NCI-H1417 (cell line): Measurements from ENCODE around the gene ZNF140.

Source experiments
- DNase-seq, 3 experiments: peaks; one replicate each; lab custom pipeline; 2025; lab: John Stamatoyannopoulos, UW

The ZNF140 gene

GRCh38 chr12:133080368-133081158 lies at the start of gene ZNF140:
TSS of gene ZNF140 (plus strand) at chr12:133080923. CDS start at chr12:133081321, 398 bp downstream.
- DNase-seq: peak; percentile 98 to 100 (median 100)

GRCh38 chr12:133037207-133038005 lies 43.3 kb upstream of the ZNF140 start, which contains the start of gene ZNF84:
TSS of gene ZNF84 (plus strand) at chr12:133037509. CDS start at chr12:133041468, 3,959 bp downstream.
- peak; percentile 99 for DNase-seq

- no peak for DNase-seq
Measured at GRCh38 chr12:133038118-133038709, 42.5 kb upstream of the ZNF140 start.

GRCh38 chr12:133046698-133047097 lies 34.0 kb upstream of the ZNF140 start:
- no peak for DNase-seq

- no peak for DNase-seq
Measured at GRCh38 chr12:133057446-133057845, 23.3 kb upstream of the ZNF140 start.

GRCh38 chr12:133058203-133059113 lies 22.3 kb upstream of the ZNF140 start:
- DNase-seq: peak in 2 of 3 experiments; percentile 23 to 52

GRCh38 chr12:133061954-133062353 lies 18.8 kb upstream of the ZNF140 start:
- DNase-seq: no peak

- no peak for DNase-seq
Measured at GRCh38 chr12:133063556-133063955, 17.2 kb upstream of the ZNF140 start.

GRCh38 chr12:133073836-133074235 lies 6.9 kb upstream of the ZNF140 start:
- DNase-seq: no peak

- DNase-seq: peak; percentile 99 to 100 (median 99)
Measured at GRCh38 chr12:133080026-133080367, 726 bp upstream of the ZNF140 start.

GRCh38 chr12:133081159-133081780 lies 547 bp downstream of the ZNF140 start:
- peak in 2 of 3 experiments; percentile 44 to 77 for DNase-seq

GRCh38 chr12:133083345-133083744 lies 2.6 kb downstream of the ZNF140 start:
- DNase-seq: no peak

GRCh38 chr12:133105620-133106019 lies 24.9 kb downstream of the ZNF140 start:
- no peak for DNase-seq

- peak in 1 of 3 experiments; percentile 12 for DNase-seq
Measured at GRCh38 chr12:133106253-133106652, 25.5 kb downstream of the ZNF140 start.

- DNase-seq: no peak
Measured at GRCh38 chr12:133107121-133107520, 26.4 kb downstream of the ZNF140 start.

GRCh38 chr12:133108150-133108549 lies 27.4 kb downstream of the ZNF140 start:
- DNase-seq: no peak

GRCh38 chr12:133120385-133121191 lies 39.9 kb downstream of the ZNF140 start:
- DNase-seq: no peak

- DNase-seq: no peak
Measured at GRCh38 chr12:133124674-133125073, 44.0 kb downstream of the ZNF140 start.

- DNase-seq: no peak
Measured at GRCh38 chr12:133129368-133130037, 48.8 kb downstream of the ZNF140 start.
